ENCODE results near the gene PRICKLE1.

PRICKLE1 gene

DNA sequence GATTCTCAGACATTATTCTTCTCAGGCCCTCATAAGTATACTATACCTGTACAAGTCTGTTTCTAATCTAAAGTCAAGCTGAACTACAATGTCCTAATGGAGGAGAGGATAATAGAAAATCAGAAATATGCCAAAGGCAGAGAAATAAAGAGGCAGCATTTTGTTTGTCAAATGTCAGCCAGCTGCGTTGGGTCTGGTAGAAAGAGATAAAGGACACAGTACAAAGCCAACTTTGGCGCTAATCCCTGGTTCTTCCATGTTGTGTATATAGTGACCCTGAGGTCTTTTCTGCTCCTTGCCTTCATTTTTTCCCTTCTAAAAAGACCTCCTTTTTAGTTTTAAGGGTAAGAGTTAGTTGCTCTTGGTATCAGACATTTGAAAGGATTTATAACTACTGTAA, 103.1 kb downstream of the PRICKLE1 start:
- DNase-seq, result no peak

DNA sequence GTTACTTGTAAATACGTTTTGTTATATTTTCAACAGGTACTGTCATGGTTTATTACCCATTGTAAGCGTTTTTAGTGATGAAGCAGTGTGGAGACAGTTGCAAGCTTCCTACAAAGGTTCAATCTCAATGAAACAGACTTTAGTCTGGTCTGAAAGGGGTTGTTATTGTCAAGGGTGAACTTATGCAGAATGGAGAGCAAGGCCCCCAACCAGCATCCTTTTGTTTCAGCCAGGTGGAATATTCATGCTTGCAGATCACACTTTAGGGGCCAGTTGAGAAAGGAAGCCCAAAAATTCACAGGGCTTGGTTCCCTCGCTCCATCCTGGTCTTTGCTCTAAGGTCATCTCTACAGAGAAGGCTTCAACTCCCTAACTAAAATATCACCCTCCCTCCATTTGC, 103.7 kb downstream of the PRICKLE1 start:
- no peak for DNase-seq

DNA sequence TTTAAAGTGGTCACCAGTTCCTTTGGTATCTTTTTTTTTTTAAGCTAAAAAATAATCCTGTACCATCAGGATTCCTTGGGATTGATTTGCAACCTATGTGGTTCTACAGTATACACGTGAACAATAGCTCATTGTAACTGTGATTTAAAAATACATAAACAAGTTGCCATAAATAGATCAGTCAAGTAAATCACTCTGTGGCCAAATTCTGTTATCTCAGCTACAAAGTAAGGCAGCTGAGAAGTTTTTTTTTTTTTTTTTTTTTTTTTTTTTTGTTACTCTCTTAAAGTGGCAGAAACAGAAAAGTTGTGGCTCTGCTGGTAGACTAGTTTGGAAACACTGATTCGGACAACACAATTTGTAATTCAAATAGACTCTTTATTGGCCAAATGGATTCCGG, 104.5 kb downstream of the PRICKLE1 start:
- no peak for DNase-seq

DNA sequence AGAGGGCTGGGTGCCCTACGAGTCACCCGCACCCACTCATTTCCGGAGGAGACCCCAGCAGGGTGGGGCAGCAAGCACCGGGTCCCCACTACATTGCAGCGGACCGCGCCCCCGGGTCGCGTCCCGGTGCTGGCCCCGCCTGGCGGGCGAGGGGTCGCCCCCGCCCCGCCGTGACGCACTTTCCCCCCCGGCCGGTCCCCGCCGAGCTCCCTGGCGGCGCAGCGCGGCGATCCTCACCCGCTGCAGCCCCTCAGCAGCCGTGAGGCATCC, 106.1 kb downstream of the PRICKLE1 start:
- DNase-seq, result peak; percentile 9

DNA sequence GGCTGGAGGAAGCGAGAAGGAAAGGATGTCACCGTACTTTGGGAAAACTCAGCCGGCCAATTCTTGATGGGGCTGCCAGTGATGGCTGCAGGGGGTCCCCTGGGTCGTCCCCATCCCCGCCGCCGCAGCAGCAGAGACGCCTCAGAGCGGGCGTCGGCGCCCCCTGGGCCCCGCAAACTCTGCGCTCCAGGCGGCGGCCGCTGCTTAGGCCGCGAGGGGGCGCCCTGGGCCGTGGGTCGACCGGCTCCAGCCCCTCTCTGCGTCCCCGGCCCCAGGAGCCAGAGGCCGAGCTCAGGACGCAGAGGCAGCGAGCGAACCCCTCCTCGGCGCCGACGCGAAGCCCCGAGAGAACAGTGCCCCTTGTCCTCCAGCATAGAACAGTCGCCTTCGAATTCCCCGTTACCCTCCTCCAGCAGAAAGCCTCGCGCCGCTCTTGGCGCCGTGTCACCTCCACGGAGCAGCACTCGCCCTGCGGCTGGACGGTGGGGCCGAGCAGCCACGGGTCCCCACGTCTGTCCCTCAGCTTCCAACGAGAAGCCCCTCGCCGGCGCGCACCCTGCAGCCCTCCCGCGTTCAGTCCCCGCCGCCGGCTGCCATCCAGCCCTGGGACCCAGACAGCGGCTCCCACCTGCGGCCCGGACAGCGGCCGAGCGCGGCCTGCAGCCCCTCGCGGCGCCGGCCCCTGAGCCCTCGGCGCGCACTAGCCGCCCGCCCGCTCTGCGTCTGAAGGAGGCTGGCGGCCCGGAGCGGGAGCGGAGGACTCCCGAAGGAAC, 106.6 kb downstream of the PRICKLE1 start:
- peak; percentile 57 to 65 for DNase-seq

DNA sequence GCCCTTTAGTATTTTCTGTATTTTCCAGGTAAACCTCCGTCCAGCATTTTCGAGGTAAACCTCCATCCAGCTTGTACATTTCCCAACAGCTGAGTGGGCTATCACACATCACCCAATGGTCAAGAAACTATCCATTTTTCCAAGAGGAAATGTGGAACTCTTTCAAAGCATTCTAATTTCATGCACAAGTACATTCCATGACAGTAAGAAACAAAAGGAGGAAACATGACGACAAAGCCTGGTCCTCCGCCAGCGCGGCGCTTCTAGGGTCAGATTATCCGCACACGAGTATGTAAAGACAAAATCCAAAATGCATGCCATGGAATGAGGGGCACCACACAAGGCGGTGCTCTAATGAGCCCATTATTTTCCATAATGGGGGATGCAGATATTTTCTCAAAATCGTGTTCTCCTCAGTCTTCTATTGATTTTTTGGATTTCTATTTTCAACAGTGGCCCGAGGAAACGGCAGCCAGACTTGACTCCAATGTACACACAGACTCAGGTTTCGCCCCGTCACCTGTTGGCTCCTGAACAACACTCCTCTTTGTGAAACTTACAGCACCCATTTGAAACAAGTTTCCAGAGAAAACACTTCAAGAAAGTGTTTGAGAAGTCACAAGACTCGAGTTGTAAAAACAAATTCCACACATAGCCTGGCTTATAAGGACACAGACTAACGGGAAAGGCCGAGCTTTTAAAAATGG, 107.4 kb downstream of the PRICKLE1 start:
- no peak for DNase-seq

DNA sequence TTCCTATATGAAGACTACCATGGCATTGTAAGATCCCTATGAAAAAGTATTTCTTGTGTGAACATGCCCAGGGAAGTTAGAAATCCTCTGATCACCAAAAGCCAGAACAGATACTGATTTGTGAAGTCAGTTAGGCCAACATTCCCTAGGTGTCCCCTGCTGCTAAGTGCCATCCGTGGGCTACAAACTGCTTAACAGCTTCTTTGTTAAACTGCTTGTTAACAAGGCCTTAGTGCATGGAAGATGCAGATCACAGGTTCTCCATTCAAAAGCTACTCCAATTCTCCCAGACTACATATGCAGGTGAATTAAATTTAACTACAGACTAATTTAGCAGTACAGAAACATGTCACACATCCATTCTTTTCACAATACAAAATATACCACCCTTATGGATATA, 108.2 kb downstream of the PRICKLE1 start:
- DNase-seq, result no peak

DNA sequence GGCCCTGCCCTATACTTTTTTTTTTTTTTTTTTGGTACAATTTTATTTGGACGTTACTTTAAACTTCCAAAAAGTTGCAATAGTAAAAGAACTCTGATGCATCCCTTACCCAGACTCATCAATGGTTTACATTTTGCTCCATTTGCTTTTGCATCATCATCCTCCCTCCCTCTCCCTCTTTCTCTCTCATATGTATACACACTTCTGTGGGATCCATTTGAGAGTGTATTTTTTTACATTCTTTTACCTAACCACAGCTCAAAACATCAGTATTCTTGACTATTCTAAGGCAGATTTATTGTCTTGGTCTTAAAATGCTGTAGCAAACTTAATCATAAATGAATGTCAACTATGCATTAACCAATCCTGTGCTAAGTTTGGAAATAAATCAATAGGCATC, 111.6 kb downstream of the PRICKLE1 start:
- DNase-seq, result no peak

DNA sequence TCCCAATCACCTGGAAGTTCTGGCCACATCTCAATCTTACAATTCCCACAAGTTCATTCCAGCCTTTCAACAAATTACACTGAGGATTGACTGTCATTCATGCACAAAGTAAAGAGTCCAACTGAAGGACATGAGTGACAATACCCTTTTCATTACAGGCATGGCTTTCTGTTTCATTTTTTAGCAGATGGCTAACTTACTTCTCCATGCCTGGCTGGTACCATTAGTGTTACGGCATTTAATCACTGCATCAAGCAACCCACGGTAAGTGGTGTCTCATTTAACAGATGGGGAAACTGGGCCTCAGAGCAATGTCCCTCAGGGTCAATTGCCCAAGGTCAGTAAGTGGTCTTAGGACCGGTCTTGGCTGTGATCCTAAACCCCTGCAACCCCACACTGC, 114.4 kb downstream of the PRICKLE1 start:
- no peak for DNase-seq

DNA sequence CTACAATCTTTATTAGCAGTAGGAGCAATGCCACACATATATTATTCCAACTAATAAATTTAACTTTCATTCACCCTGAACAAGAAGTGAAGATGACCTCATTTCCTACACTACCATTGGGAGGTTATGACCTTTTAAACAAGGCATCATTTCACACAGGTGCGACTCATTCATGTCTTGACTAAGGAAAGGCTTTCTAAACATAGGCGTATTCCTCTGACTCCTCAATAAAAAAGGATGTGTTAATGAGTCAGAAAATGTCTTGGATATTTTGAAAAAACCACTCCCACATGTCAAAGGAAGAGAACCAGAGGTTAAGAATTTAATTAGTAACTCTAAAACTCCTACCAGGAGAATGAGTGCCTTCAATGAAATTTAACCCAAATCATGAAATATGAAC, 115.2 kb downstream of the PRICKLE1 start:
- DNase-seq, result no peak

DNA sequence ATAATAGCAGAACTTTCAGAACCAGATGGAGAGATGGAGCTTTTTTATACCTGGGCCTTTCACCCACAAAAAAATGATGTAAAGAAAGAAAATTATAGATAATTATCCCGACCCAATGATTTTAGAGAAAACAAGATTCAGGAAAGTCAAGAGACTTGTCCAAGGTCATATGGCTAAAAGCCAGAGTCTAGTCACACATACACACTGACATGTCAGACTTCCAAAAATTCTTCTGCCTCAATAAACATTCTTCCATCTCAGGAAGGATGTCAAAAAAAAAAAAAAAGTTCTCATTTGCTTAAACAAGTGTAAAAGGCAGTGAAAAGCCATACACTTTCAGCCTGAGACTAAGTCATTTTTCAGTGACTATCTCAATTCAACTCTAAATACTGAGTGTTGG, 116.0 kb downstream of the PRICKLE1 start:
- no peak for DNase-seq

DNA sequence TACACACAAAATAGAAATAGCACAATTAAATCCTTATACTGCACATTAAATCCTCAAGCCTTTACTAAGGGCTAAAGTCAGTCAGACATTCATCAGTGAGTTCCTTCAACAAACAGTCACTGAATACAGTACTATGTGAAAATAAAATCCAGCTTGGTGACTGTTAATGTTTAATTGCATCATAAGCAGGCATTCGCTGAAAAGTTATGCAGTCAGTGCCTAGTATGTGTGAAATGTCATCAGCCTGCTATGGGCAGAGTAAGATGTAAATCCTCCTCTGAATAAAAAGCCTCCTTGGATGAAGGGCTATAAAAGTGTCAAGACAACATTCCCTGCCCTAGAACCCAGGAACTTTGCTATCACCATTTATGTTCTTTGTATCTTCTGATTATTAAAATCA, 116.4 kb downstream of the PRICKLE1 start:
- no peak for DNase-seq

DNA sequence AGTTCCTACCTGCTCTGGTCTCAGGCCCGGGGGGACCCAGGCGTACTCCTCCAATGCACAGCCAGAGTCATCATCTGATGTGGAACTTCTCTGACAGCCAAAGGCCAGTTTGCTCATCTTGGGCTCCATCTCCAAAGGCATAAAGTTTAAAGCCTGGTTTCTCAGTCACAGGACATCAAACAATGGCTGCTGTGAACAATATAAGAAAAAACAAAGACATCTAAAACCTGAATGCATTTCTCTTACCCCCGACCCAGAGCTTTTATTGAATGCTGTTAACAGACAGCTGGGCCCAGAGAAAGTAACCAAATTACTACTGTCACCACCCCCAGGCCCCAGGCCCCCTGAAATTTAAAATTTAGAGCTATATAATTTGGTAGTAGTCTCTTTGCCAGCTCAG, 117.2 kb downstream of the PRICKLE1 start:
- no peak for DNase-seq

DNA sequence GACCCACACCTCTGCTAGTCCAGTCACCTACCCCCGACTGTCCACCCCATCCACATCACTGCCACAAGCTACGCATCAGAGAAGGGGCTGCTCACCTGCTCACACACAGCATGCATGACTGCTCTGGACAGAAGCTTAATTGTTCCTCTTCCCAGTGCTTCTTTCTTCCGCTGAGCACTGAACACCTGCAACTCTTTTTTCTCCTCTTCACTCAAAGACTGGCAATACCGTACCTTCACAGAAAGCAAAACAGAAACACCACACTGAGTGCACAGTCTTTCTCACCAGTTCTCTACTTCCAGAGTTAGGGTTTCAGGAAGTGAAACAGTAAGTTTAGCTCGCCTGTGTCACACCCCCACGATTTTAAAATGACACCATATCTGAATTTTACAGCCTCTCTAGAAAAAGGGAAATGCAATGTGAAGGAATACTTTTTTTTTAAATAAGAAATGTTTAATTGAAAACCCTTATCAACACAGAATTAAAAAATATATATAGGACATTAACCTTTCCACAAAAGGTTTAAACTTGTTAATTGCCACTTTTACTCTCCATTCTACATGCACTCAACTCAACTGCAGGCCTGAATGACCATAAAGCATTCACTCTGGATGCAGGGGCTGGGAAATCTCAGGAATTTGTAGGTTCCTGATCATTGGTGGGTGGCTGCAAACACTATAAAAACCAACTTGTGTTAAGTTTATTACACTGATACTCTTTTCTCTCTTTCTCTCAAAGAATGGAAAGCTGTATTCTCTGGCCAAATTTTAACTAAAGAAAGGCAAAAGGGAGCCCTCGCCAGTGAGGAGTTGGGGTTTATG, 120.0 kb downstream of the PRICKLE1 start:
- no peak for DNase-seq

DNA sequence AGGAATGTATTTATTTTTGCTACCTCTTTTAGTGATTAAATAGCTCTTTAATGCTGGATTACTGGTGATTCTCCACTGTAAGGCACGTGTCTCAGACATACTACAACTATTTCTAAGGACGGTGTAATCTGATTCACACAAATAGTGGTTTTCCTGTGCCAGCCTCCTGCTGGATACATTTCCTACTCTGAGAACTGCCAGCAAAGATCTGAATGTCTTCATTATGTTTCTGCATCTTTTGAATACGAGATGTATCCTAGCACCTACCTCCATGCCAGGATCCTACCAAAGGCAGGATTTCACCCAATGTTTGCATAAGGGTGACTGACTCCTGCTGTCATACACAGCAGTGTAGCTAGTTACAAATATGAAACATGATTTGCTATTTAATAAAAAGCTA, 120.6 kb downstream of the PRICKLE1 start:
- no peak for DNase-seq

DNA sequence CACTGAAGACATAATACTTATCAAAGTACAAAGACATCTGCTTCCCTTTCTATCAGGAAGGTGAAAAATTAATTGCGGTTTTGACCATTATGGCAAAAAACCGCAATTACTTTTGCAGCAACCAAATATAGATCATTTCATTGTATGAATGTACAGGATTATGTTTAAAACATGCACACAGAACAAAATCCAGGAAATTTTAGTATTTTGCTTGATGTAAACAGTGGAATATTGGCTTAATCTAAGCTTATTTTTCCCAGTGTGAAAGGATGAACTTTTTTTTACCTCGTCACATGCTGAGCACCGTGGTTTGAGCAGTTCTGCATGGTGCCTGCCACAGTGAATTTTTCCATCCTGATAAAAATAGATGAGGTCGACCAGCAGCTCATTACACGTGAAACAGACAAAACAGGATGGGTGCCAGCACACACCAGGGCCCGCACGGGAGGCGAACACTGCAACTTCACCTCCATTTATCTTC, 121.2 kb downstream of the PRICKLE1 start:
- DNase-seq, result no peak

DNA sequence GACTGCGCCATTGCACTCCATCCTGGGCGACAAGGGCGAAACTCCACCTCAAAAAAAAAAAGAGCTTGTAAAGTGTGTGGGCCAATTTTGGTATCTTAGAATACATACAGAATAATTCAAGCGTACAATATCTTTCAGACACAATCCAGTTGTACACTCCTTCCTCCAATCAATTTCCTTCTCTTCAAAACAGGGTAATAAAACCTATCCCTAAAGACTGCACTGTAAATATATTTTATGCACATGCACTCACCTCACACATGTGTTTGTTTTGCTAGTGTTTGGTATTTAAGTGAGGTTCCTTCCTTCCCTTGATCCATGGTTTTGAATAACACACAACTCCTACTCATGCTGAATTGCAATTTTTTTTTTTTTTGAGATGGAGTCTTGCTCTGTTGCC, 125.9 kb downstream of the PRICKLE1 start:
- no peak for DNase-seq

DNA sequence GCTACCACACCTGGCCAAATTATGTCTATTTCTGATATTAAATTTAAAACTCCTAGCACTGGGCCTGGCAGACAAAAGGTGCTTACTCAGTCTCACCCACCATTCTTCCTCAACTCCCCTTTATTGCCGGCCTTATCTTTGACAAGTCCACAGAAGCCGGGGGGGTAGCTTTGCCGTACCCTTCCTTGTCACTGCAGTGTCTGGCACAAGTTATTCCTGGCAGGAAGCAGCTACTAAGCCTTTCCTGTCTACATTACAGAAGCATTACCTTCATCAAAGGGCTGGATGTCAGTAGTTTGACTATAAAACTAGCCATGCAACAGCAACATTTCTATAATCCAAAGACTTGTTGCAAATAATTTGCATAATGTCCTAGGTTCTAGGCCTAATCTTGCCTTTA, 127.1 kb downstream of the PRICKLE1 start:
- no peak for DNase-seq

DNA sequence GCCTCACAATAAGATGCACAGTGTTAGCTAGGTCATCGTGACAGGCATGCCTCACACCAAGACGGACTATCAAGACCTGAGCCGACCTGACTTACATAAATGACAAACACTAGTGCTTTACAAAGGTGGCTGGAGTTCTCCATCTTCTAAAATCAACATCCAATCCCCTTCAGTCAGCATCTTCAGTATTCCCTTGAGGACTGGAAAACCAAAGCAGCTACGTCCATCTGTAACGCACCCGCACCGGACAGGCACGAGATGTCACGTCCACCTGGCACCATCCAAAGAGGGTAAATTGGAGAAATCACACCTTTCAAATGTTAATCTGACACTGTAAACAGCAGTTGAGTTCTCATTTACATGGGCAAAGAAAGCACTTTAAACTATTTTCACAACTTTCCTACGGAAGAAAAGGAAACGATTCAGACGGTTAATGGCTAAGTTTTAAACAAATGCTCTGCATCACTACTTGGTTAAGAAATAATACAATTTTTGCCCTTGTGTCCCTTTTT, 130.2 kb downstream of the PRICKLE1 start:
- no peak for DNase-seq

DNA sequence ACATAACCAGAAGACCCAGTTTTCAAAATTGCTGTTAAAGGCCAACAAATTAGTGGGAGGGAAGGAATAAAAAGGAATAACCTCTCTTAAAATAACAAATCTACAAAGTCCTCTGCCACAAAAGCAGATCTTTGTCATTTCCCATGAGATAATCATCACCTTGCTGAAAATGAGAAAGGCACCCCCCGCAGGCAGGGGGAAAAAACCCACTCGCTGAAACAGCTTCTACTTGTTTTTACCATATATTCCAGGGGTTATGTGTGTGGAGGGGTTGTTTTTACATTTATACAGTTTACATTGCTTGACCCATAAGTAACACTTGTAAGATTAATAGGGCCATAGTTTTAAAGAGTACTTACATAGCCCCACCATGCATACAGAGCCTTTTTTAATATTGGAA, 131.0 kb downstream of the PRICKLE1 start:
- no peak for DNase-seq

DNA sequence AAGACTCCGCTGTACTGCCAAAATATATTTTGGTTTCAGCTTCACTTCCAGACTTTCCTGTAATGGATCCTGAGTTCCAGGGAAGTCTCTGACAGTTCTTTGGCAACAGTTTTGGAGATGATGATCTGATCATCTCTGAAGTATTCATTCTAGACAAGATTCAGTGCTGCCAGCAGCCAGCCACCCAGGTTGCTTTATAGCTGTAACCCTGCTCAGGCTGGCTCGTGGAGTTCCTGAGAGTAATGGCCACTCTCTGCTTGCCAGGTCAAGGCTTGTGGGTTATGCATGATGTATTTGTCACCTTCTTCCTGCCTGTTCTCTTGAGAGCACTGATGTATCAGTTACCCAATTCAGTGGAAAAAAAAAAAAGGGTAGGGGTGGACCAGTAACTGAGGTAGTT, 139.3 kb downstream of the PRICKLE1 start:
- DNase-seq, result no peak

DNA sequence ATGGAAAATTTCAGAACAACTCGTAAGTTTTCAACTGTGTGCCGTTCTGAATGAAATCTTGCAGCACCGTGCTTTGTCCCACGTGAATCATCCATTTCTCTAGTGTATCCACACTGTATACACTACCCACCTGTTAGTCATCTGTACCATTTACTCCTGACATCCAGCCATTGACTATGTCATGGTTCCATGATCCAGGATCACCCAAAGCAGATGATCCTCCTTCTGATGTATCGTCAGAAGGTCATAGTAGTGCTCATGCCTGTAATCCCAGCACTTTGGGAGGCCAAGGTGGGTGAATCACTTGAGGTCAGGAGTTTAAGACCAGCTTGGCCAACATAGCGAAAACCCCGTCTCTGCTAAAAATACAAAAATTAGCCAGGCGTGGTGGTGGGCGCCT, 140.7 kb downstream of the PRICKLE1 start:
- DNase-seq, result no peak

DNA sequence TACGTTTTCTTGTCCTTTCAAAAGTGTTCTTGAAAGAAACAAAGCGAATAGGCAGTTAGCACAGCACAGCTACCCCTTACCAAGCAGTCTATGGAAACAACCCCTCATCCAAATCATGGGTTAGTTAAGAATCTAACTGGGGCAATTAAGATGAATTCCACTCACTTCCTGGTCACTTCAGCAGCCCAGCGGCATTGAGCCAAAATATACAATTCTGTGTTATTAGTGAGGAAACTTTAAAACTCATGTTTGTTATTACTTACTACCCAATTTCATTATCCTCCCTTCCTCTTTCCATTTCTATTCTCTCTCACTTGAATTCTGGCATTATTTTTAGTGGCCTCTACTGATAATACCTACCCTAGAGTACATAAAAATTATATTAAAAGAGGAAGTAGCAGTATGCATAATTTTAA, 142.2 kb downstream of the PRICKLE1 start:
- DNase-seq, result no peak

DNA sequence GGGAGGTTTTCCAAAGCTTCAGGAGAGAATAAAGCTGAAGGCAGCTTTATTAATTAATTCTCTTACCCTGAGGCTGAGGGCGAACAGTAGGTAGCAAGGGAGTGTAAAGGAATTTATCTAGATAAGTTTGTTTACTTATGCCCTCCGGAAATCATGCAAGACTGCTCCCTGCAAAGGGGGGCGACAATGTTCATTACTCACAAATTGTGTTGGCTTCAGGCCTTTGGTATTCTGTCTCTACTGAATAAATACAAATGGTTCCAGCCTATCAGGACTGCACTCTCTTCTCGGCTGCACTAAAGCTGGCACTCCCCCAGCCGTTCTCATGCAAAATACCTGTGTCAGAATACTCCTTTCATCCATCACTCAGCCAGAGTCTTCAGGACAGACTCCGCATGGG, 142.8 kb downstream of the PRICKLE1 start:
- no peak for DNase-seq

All from activated CD4-positive, alpha-beta T cell treated with anti-CD3 and anti-CD28 coated beads, Interleukin-2, amount 50 U/mL, for 48 hours (primary cell).